Measurements from ENCODE around the gene TCN2.

GRCh38 chr22:30572210-30572609 is 34.8 kb upstream of the TCN2 start:
- TF ChIP-seq FOXK2 (conservative IDR thresholded peaks at IDR 0.05 in 1 of 2, IDR thresholded peaks at IDR 0.05 in 1 of 2; ENCODE audit: low read depth in 2 of 2) (no peak), ZNF253 (CRISPR knock-in tag; conservative IDR thresholded peaks at IDR 0.05) (no peak), CTCF (IDR thresholded peaks at IDR 0.05 in 2 of 3, conservative IDR thresholded peaks at IDR 0.05 in 1 of 3; ENCODE audit: insufficient read depth in 2 of 3, low read depth in 1 of 3, low read length in 3 of 3) (no peak), KAT2B (IDR thresholded peaks at IDR 0.05; ENCODE audit: low read depth, low read length) (no peak), ZNF23 (CRISPR knock-in tag; IDR thresholded peaks at IDR 0.05) (no peak)

Data from K562 (cell line).